NCI-H1417 treated with DMSO at 0.1 percent for 48 hours (cell line): ENCODE measurements around the gene GIGYF2.
A peak's percentile ranks its signal among the peaks of the same experiment; 100 is the strongest.
"Not testable (repeated sequence)": the region's sequence is repeated elsewhere in the genome, so short reads cannot be mapped to it uniquely, and the experiment has no call there.

Experiments used
- DNase-seq: peaks from one replicate; lab custom pipeline; 2025; lab: John Stamatoyannopoulos, UW

Gene GIGYF2, protein sequence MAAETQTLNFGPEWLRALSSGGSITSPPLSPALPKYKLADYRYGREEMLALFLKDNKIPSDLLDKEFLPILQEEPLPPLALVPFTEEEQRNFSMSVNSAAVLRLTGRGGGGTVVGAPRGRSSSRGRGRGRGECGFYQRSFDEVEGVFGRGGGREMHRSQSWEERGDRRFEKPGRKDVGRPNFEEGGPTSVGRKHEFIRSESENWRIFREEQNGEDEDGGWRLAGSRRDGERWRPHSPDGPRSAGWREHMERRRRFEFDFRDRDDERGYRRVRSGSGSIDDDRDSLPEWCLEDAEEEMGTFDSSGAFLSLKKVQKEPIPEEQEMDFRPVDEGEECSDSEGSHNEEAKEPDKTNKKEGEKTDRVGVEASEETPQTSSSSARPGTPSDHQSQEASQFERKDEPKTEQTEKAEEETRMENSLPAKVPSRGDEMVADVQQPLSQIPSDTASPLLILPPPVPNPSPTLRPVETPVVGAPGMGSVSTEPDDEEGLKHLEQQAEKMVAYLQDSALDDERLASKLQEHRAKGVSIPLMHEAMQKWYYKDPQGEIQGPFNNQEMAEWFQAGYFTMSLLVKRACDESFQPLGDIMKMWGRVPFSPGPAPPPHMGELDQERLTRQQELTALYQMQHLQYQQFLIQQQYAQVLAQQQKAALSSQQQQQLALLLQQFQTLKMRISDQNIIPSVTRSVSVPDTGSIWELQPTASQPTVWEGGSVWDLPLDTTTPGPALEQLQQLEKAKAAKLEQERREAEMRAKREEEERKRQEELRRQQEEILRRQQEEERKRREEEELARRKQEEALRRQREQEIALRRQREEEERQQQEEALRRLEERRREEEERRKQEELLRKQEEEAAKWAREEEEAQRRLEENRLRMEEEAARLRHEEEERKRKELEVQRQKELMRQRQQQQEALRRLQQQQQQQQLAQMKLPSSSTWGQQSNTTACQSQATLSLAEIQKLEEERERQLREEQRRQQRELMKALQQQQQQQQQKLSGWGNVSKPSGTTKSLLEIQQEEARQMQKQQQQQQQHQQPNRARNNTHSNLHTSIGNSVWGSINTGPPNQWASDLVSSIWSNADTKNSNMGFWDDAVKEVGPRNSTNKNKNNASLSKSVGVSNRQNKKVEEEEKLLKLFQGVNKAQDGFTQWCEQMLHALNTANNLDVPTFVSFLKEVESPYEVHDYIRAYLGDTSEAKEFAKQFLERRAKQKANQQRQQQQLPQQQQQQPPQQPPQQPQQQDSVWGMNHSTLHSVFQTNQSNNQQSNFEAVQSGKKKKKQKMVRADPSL (N-terminal part only)

DNA sequence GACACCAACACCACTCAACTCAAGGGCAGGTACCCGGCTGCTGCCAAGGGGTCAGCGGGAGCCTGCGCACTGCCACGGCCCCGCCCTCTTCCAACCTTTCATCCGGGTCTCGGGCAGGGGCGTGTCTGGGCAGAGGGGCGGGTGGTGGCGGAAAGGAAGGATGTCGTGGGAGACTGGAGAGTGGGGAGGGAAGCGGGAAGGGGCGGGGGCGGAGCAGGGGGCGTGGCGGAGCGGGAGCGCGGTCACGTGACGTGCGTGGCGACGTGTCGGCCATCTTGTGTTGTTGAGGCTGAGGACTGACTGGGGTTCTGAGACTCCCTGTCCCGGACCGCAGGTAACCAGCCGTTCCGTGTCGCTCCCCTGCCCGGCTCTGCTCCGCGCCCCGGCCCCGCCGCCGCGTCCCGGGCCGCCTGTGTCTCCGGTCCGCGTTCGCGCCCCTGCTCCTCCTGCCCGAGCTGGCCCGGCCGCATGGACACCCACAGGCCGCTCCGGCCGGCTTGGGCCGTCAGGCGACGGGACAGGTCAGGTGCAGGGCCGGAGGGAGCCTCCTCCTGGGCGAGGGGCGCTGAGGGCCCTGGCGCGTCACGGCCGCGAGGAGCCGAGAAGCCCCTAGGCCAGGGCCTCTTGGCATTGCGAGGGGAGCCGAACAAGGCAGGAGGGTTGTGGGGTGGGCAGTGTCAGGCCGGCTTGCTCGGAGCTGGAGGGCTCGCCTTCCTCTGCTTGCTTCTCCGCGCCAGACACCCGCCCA, at the start of gene GIGYF2:
GIGYF2 (plus strand) TSS at position 273 of the 748 bp plus-strand sequence. CDS start 37,867 bp downstream, outside the sequence.
- peak; percentile 86 for DNase-seq

DNA sequence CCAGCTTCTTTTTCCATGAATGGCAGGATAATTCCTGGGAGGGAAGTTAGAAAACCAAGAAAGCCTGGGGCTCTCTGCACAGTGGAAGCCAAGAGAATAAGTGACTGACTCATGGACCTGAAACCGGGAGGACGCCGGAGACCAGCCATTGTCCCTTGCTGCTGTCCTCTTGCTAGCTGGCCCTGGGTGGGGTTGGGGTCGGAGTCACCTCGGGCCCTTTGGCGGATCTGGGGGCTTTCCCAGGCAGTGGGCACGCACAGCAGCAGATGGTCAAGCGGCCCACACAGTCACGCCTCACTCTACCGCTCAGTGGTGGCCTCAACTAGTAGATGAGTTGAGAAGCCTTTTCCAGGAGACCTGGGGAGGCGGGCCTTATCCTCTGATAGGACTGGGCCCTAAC, 48.1 kb upstream of the GIGYF2 start:
- DNase-seq: no peak

DNA sequence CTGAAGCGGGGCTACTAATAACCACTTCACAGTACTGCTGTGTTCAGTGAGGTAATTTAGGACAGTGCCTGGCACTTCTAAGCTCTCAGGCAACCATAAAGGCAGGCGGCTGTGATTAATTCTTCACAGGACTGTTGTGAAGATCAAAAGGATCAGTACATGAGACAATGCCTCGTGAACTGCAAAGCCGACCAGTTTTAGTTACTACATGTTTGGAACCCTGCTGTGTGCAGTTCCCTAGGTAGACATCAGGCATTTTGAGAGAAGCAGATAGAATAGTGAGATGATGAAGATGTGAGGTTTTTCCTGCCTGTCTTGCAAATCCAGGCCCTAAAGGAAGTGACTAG, 44.7 kb upstream of the GIGYF2 start:
- DNase-seq: no peak

DNA sequence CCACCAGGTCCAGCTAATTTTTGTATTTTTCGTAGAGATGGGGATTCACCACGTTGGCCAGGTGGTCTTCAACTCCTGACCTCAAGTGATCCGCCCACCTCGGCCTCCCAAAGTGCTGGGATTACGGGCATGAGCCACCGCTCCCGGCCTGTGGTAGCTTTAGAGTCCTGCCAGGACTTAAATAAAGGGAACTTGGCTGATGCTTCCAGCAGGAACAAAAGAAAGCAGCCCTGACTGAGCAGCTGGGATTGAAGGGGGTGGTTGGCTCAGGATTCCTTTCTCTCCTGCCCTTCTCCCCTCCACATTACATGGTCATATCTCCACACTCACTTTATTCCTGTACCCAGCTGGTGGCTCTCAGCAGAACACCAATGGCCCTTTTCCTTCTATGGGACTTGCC, 43.7 kb upstream of the GIGYF2 start:
- no peak for DNase-seq

DNA sequence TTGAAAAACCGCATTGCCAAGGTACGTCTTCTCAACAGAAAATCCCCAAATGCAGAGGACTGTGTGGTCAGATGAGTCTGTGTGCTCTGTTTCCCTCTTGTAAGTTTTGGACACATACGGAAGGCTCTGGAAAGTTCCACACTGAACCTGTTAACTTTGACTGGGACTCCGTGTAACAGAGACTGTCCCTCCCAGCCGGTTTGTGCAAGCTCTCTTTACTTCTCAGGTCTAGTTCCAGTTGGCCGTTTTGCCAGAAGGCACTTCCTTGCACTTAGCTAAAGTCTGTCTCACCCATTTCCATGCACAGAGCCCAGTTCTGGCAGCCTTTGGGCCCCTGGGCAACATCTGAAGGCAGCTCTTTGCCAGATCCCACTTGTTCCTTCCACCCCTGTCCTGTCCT, 41.7 kb upstream of the GIGYF2 start:
- no peak for DNase-seq

DNA sequence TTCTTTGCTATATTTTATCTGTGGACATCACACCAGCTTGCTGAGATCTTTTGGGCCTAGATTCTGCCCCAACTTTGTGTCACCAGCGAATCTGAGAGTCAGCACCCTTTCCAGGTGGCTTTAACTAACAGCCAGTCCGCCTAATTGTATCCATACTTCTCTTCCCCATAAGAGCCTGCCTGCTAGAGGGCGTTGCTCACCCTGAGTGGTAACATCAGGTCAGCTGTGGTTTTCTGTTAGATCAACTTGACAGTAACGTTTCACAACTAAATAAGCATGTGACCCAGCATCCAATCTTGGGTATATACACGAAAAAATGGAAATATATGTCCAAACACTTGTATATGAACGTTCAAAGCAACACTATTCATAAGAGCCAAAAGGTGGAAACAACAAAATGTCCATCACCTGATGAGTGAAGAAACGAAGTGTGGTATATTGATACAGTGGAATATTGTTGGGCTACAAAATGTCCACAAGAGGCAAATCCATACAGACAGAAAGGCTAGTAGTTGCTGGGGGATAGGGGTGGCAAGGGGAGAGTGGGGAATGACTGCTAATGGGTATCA, 38.8 kb upstream of the GIGYF2 start:
- no peak for DNase-seq

DNA sequence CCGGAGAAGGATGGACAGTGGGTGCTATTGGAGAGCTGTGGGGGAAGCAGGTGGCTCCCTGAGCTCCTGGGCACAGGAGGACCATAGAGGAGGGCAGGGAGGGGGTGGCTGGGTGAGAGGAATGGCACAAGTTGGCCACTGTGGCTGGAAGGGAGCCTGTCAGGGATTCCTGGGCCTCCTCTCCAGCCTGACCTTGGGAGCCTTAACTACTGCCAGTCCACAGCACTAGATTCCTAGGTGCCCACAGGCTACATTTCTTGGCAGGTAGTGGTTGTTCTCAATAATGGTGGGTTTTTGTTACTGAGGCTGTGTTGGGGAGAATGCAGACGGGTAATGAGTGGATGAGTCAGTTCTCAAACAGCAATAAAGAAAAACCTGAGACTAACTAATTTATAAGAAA, 37.8 kb upstream of the GIGYF2 start:
- DNase-seq: no peak

DNA sequence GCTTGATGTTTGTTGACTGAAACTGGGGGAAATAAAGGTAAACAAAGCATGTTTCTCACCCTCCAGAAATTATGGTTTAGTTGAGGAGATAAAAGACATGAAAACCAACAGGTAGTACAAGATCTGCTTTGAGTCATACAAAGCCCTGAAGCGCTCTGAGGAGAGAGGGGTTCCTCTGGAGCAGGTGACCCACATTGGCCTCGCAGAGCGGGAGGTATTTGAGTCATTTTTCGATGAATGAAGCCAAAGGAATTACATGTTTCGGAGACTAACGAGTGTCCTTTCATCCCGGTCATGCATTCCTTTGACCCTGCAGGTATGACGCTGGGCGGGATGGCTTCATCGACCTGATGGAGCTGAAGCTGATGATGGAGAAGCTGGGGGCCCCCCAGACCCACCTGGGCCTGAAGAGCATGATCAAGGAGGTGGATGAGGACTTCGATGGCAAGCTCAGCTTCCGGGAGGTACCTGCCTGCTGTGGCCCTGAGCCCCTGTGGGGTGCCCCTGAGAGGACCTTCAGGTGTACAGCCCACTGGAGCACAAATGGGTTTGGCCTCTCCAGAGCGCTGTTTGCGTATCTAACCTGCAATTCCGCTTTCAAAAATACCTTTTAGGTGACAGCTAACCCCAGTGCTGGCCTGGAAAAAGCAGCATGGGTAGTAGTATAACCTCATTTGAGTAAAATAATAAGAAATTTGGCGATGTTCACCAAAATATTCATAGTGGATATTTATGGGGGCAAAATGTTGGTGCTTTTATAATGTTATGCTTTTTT, 34.5 kb upstream of the GIGYF2 start:
- DNase-seq: no peak

DNA sequence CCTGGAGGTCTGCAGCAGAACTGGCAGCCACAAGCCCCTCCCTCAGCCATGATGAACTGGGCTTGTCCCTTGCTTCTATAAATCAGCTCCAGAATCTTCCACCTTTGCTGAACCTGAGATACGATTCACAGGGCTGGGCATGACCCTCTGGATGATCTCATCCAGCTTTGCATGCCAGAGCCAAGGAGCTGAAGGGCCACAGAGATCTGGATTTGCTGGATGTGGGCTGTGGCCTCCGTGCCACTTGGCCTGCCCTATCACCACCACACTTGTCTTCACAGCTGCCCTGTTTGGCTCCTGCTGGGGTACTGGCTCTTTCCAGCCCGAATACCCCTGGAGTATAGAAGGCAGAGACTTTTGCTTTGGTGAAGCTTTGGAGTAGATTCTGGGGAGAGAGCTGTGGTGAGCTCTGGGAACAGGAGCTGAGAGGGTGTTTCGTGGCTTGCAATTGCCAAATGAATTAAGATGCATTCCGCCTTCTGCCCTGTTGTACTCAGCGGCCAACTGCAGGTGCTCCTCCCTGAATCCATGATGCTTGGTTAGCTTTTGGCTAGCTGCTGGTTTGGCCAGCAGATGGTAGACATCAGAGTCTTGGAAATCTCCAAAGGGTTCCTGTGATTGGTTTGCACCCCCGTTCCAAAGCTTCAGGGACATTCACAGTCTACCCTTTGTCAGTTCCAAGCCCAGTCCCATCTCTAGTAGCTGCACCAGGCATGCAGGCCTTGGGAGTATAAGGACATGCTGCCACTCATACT, 30.9 kb upstream of the GIGYF2 start:
- no peak for DNase-seq

DNA sequence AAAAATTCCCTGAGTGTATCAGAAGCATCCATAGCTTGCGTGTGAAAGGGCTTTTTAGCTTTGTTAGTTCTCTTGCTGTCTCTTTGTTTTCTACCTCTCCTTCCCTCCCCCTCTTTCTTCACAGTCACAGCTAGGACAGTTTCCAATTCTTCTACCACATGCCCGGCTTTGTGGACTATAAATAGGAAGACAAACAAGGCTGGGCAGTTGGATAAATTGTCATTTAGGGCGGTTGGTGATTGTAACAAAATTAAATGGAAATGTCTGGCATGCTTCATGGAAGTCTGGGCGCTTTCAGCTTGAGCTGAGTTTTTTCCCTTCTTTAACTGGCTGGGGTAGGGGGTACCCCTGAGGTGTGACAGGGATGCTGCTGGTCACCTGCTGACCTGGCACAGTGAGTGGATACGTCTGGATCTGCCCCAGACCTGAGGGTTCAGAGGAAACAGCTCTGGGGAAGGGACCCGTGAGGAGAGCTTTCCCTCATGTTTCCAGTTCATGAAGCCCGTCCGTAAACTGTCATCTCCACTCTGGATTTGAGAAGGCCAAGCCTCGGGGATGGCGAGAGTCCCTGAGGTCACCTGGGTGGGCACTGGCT, 29.0 kb upstream of the GIGYF2 start:
- DNase-seq: no peak

DNA sequence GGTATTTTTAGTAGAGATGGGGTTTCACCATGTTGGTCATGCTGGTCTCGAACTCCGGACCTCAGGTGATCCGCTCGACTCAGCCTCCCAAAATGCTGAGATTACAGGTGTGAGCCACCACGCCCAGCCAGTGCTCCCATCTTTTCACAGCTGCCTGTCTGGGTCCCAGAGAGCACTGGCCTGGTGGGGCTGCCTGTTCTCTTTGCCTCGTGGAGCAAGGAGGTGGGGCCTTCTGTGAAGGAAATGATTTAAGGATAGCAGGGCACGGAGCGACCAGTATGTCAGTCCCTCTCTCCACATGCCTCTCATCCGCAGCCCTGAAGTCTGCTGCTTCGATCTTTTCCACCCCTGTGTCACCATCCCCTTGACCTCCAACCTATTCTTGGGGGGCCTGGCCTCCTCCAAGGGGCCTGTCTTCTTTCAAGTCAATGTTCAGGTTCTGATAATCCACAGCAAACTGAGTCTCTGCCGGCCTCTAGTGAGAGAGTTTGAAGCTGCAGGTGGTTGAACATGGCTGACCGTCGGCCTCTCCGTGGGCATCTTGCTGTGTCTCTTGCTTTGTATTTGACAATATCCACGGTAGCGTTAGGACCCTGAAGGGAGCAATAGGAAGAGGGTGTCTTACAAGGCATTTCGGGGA, 28.2 kb upstream of the GIGYF2 start:
- DNase-seq: no peak

DNA sequence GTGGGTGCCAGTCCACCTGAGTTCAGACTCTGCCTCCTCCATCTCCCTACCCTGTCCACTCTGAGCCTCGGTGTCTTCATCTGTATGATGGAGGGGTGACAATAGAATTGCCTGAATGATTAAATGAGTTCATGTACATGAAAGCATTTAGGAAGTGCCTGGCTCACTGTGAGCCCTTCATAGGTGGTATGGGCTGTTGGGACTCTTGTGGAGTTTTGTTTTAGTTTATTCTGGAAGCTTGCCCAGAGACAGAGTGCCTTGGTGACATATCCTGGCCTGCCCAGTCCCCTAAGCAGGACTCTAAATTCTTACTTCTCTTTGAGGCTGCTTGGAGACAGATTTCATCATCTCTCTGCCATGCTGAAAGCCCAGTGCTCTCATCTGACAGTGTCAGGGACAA, 24.5 kb upstream of the GIGYF2 start:
- no peak for DNase-seq

DNA sequence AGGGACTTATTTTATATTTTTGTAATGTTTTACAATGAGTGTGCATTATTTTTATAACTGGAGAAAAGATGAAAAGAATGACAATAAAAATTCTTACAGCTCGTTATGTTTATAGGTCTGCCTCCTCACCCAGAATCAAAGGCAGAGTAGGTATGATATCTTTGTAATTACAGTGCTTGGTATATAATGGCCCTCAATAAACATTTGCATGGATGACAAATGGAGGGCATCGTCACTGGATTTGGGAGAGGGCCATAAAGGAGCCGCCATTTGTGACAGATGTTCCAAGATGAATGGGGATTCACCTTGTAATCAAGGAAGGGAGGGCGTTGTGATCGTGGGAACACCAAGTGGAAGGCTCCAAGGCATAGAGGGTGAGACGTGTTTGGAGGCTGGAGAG, 22.6 kb upstream of the GIGYF2 start:
- no peak for DNase-seq

DNA sequence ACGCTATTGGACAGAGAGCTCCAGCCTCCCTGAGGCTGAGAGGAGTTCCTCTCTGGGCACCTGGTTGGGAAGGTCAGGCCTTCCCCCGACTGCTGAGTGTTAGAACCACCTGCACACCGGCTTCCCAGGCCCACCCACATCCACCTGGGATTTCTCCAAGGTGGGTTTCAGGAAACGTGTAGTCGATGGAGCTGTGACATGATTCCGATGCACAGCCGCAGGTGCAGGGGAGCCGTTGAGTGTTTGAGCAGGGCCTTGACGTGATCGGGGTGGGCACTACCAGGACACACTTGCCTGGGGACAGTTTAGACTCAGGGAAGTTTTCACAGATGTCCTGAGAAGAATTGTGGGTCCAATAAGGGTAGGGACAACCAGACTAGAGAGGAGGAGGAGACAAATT, 21.8 kb upstream of the GIGYF2 start:
- no peak for DNase-seq

DNA sequence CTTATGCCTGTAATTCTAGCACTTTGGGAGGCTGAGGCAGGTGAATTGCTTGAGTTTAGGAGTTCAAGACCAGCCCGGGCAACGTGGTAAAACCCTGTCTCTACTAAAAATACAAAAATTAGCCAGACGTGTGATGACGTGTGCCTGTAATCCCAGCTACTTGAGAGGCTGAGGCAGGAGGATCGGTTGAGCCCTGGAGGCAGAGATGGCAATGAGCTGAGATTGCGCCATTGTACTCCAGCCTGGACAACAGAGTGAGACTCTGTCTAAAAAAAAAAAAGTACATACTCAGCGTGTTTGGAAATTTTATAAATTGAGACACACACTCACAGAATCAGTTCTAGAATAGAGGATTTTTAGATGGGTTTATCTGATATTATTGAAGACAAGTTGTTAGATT, 17.1 kb upstream of the GIGYF2 start:
- DNase-seq: no peak

DNA sequence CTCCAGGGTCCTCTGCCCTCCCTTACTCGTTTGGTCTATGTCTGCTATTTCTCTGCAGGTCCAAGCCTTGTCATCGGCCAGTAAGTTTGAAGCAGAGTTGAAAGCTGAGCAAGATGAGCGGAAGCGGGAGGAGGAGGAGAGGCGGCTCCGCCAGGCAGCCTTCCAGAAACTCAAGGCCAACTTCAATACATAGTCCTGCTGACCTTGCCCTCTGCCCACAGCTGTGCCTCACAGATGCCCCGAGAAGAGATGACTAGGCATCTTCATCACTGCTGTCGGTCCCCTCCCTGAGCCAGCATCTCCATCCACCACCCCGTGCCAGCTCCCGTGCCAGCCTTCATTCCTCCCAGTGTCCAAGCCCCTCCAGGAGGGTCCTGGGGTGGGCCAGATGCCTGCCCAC, 15.6 kb upstream of the GIGYF2 start:
- DNase-seq: no peak

DNA sequence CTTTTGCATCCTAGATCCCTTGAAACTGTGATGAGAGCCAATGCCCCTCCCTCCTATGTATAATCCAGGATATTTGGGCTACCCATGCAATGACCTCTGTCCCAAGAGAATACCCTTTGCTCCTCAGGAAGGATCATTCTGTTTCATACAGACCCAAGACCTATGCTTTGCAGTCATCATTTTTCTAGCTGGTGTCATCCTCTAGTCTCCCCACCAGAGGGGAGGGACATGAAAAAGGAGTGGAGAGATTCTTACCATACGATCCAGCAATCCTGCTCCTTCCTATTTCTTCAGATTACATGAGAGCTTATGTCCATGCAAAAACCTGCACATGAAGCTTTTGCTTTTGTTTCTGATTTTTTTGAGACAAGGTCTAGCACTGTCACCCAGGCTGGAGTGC, 13.8 kb upstream of the GIGYF2 start:
- no peak for DNase-seq

DNA sequence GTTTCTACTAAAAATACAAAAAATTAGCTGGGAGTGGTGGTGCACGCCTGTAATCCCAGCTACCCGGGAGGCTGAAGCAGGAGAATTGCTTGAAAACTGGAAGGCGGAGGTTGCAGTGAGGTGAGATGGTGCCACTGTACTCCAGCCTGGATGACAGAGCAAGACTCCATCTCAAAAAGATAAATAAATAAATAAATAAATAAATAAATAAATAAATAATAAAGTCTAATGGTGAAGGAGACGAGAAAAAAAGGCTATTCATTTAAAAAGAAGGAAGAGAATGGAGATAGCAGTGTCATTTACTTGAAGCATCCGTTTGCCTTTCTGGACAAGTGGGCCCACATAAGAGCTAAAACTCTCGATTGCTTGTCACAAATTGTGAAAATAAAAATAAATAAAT, 11.7 kb upstream of the GIGYF2 start:
- DNase-seq: not testable (repeated sequence)
